Keratinocyte (primary cell): ENCODE measurements around the gene SCN4A. TPM values are rescaled to one million over a fixed set of nuclear protein-coding genes. Genes with fewer than 3 reads are reported as not detected.

ENCODE experiments used
- DNase-seq: peaks from one replicate; pipeline ENCODE4 v3.0.0-alpha.2; 2011; ENCODE audit warnings: low read depth, missing footprints, low spot score
- FAIRE-seq: peaks from 2 replicates; lab custom pipeline; 2011; peaks lifted over from hg19 to GRCh38; lab: Jason Lieb, UNC
- H2AFZ ChIP-seq: 2 replicates; pipeline ENCODE4 v1.6.0; 2012; ENCODE audit warnings: low read length, control low read depth, inconsistent platforms; ENCODE audit not compliant: control insufficient read depth
- H3K27ac ChIP-seq: 2 replicates; pipeline ENCODE4 v1.5.1; 2011; ENCODE audit warnings: low read length; ENCODE audit not compliant: control insufficient read depth, insufficient read depth
- H3K27me3 ChIP-seq: 3 replicates; pipeline ENCODE4 v1.6.0; 2011; ENCODE audit warnings: low read length; ENCODE audit not compliant: control insufficient read depth, insufficient read depth; ENCODE audit errors: extremely low read depth
- H3K36me3 ChIP-seq, 2 experiments: 2 replicates in 1 of 2; 3 replicates in 1 of 2; pipeline ENCODE4 v1.5.1; 2011; ENCODE audit warnings: low read length in 2 of 2, mild to moderate bottlenecking in 1 of 2; ENCODE audit not compliant: control insufficient read depth in 2 of 2, insufficient read depth in 2 of 2; ENCODE audit errors: extremely low read depth in 1 of 2
- H3K4me1 ChIP-seq: 3 replicates; pipeline ENCODE4 v1.5.1; 2011; ENCODE audit warnings: low read length; ENCODE audit not compliant: control insufficient read depth, insufficient read depth; ENCODE audit errors: extremely low read depth
- H3K4me2 ChIP-seq: 3 replicates; pipeline ENCODE4 v1.6.0; 2011; ENCODE audit warnings: low read depth, low read length; ENCODE audit not compliant: control insufficient read depth, insufficient read depth; ENCODE audit errors: extremely low read depth
- H3K4me3 ChIP-seq, 3 experiments: fragments of 200-600 bp in 1 of 3; sonication (generic) in 1 of 3; 2 replicates in 2 of 3; 3 replicates in 1 of 3; pipeline ENCODE4 v1.5.1; 2011 to 2016; ENCODE audit warnings: low read length in 3 of 3, mild to moderate bottlenecking in 3 of 3, control low read depth in 2 of 3, inconsistent platforms in 1 of 3, low read depth in 1 of 3, mixed read lengths in 1 of 3, mixed run types in 1 of 3, moderate library complexity in 1 of 3; ENCODE audit not compliant: control insufficient read depth in 2 of 3, insufficient read depth in 2 of 3; ENCODE audit errors: extremely low read depth in 1 of 3
- H3K79me2 ChIP-seq: 2 replicates; pipeline ENCODE4 v1.6.0; 2012; ENCODE audit warnings: low read length; ENCODE audit not compliant: control insufficient read depth, insufficient read depth
- H3K9ac ChIP-seq: 3 replicates; pipeline ENCODE4 v1.6.0; 2011; ENCODE audit warnings: low read length; ENCODE audit not compliant: control insufficient read depth, insufficient read depth; ENCODE audit errors: extremely low read depth
- H3K9me1 ChIP-seq: 3 replicates; pipeline ENCODE4 v1.6.0; 2011; ENCODE audit warnings: low read length; ENCODE audit not compliant: control insufficient read depth, insufficient read depth; ENCODE audit errors: extremely low read depth
- H3K9me3 ChIP-seq: 2 replicates; pipeline ENCODE4 v1.5.1; 2012; ENCODE audit warnings: low read depth, low read length; ENCODE audit not compliant: control insufficient read depth
- H4K20me1 ChIP-seq: 3 replicates; pipeline ENCODE4 v1.6.0; 2011; ENCODE audit warnings: low read length; ENCODE audit not compliant: control insufficient read depth, insufficient read depth; ENCODE audit errors: extremely low read depth
- CTCF ChIP-seq, 3 experiments: IDR thresholded peaks in 1 of 3; conservative IDR thresholded peaks in 1 of 3; optimal IDR thresholded peaks in 1 of 3; 2 replicates in 2 of 3; 3 replicates in 1 of 3; pipeline versions ENCODE3 to v1.5.1; 2011; ENCODE audit warnings: low read length in 3 of 3, mild to moderate bottlenecking in 3 of 3, moderate library complexity in 2 of 3, control low read depth in 1 of 3, inconsistent platforms in 1 of 3; ENCODE audit not compliant: insufficient read depth in 2 of 3; ENCODE audit errors: extremely low read depth in 1 of 3
- EZH2 ChIP-seq: IDR thresholded peaks from one replicate; pipeline ENCODE4 v1.6.1; 2012; ENCODE audit warnings: inconsistent platforms, mild to moderate bottlenecking, low read length, moderate library complexity
- dilution Hi-C: fragments of 300-500 bp; cut with MboI; formaldehyde crosslinking; loops from one replicate; pipeline ENCODE4 v1.7.0; 2020; ENCODE audit warnings: low sequenced_read_pairs; ENCODE audit not compliant: extremely low pct_ligation_motif_present
- polyA plus RNA-seq, 5 experiments: library from polyadenylated mRNA; depleted of rRNA in 3 of 5; stranded (reverse) in 3 of 5; stranded (forward) in 1 of 5; unstranded in 1 of 5; fragments of >200 nt; gene quantifications; 1 replicate in 1 of 5; 2 replicates in 3 of 5; 3 replicates in 1 of 5; pipeline versions ENCODE4 v1.2.1 to v1.2.3, GENCODE V29; 2011 to 2012; ENCODE audit warnings: missing spikeins in 2 of 5, low read depth in 1 of 5, low replicate concordance in 1 of 5

SCN4A gene
- polyA plus RNA-seq, 1 donor (not counting 4 experiments of a cell fraction or from before 2014, with no cell fraction given): not detected

DNA sequence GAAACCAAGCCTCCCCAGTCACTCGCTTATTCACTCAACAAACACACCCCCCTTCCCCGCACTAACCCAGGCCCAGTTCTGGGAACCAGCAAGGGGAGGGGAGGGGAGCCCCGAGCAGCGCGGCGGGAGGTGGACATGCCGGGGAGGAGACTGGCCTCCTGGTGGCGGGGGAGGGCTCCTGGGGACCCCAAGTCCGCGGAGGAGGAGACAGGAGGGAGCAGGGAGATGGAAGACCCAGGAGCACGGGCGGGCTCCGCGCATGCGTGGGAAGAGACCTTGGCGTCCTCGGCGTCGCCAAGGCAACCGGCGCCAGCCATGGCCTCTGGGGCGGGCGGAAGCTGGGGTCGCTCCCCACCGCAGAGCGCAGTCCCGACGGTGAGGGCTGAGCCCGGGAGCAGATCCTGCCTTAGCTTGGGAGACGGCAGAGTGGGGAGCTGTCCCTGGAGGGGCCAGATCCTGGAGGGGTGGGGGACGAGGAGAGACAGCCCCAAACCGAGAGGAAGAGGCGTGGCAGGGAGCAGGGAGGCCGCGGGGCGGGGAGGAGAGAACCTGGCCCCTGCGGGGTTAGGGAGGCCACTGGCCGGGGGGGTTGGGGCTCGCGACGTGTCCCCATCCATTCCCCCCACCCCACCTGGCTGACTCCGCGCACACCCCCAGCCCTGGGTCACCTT is 25.5 kb upstream of the SCN4A start, which contains the start of gene PRR29:
PRR29 (plus strand) TSS at position 302 of the 671 bp plus-strand sequence; CDS start at position 316, 14 bp downstream.
- FAIRE-seq (no peak), DNase-seq (peak; percentile 11)
- Histone ChIP-seq H3K27ac (no peak within 1 kb of the TSS), H3K9me1 (no peaks in the 10 kb centered on the region), H3K27me3 (peaks cover 46% of the 10 kb centered on the region), H3K9me3 (no peaks in the 10 kb centered on the region), H3K4me2 (peak within 1 kb of the TSS; percentile 74), H3K79me2 (no peaks in the 10 kb centered on the region), H3K36me3 (no peaks in the 10 kb centered on the region), H3K4me1 (peaks cover 4% of the 10 kb centered on the region), H3K9ac (no peak within 1 kb of the TSS), H3K4me3 (peak within 1 kb of the TSS; percentile 40 to 68 (median 52)), H4K20me1 (no peaks in the 10 kb centered on the region), H2AFZ (peak within 1 kb of the TSS; percentile 79)
- TF ChIP-seq CTCF (optimal IDR thresholded peaks at IDR 0.05 in 1 of 3, IDR thresholded peaks at IDR 0.05 in 1 of 3, conservative IDR thresholded peaks at IDR 0.05 in 1 of 3; ENCODE audit: extremely low read depth in 1 of 3, insufficient read depth in 2 of 3, low read length in 3 of 3): no peak
- dilution Hi-C loops: no loop called here

DNA sequence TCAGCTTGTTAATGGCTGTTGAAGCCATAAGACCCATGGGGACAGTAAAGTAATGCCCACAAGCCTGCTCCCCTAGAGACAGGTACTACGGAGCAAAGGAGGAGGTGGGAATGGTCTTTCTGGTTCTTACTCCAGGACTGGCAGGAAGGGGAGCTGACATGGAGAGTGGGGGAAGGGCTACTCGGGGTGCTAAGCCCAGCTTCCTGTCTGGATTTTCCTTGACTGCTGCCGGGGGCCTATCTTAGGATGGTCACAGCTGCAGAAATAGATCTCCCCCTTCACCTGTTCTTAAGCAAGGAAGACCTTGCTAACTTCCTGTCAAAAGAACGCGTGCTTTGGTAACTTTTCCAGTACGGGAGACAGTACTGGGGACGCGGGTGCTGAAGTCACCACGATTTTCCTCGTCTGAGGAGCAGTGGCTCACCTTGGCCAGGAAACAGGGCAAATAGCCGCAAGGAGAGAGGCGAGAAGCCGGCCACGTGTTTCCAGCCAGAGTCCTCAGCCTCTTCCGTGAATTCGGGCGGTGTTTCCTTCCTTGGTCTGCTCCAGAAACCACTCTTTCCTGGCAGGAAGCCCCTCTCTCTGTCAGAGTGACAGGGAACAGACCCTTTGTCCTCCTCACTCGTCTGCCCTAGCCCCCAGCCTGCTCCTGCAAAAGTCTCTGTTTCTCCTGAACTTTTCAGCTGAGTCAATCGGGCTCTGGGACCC is 24.8 kb upstream of the SCN4A start:
- Histone ChIP-seq H3K27me3 (peaks cover 43% of the 10 kb centered on the region), H2AFZ (no peak overlapping the region), H3K27ac (no peak overlapping the region), H3K4me2 (peak overlapping the region; percentile 74), H4K20me1 (no peaks in the 10 kb centered on the region), H3K9ac (no peak overlapping the region), H3K36me3 (no peaks in the 10 kb centered on the region), H3K4me1 (peaks cover 4% of the 10 kb centered on the region), H3K9me3 (no peaks in the 10 kb centered on the region), H3K79me2 (no peaks in the 10 kb centered on the region), H3K4me3 (no peak overlapping the region), H3K9me1 (no peaks in the 10 kb centered on the region)
- TF ChIP-seq EZH2 (no peak), CTCF (optimal IDR thresholded peaks at IDR 0.05 in 1 of 3, IDR thresholded peaks at IDR 0.05 in 1 of 3, conservative IDR thresholded peaks at IDR 0.05 in 1 of 3; ENCODE audit: extremely low read depth in 1 of 3, insufficient read depth in 2 of 3, low read length in 3 of 3) (no peak)
- DNase-seq: no peak
- FAIRE-seq: no peak
- dilution Hi-C loops: no loop called here
